Stimulated activated naive B cell treated with anti-CD40 and anti-IgM and Interleukin-4, amounts not matched to agents 10 μg/mL and 1 μg/mL and 100 μg/mL, for 72 hours (primary cell): ENCODE data around the gene HOXA4.

ENCODE experiments used
- ATAC-seq, 2 donors: fragments of 150-1000 bp; cut with Tn5 transposase; replicated peaks; 2 replicates each; pipeline ENCODE4 v1.10.0; 2021; ENCODE audit warnings: moderate library complexity in 1 of 2
- DNase-seq: peaks from one replicate; pipeline ENCODE4 v3.0.0; 2021
- H3K27ac Mint-ChIP-seq: one replicate; pipeline ENCODE4 v1.8.0; 2022; ENCODE audit warnings: mild to moderate bottlenecking, mixed read lengths
- H3K27me3 Mint-ChIP-seq, 2 donors: one replicate each; pipeline ENCODE4 v1.8.0; 2022; ENCODE audit warnings: mixed read lengths in 2 of 2
- H3K36me3 Mint-ChIP-seq, 2 donors: one replicate each; pipeline ENCODE4 v1.8.0; 2022; ENCODE audit warnings: mixed read lengths in 2 of 2, mild to moderate bottlenecking in 1 of 2
- H3K4me1 Mint-ChIP-seq, 2 donors: one replicate each; pipeline ENCODE4 v1.8.0; 2022; ENCODE audit warnings: mixed read lengths in 2 of 2, mild to moderate bottlenecking in 1 of 2
- H3K4me3 Mint-ChIP-seq, 2 donors: one replicate each; pipeline ENCODE4 v1.8.0; 2022; ENCODE audit warnings: mild to moderate bottlenecking in 2 of 2, mixed read lengths in 2 of 2, moderate library complexity in 1 of 2
- H3K9me3 Mint-ChIP-seq, 2 donors: one replicate each; pipeline ENCODE4 v1.8.0; 2022; ENCODE audit warnings: mixed read lengths in 2 of 2, mild to moderate bottlenecking in 1 of 2

Gene HOXA4

GRCh38 chr7:27172823-27173510 is 42.4 kb upstream of the HOXA4 start:
- Mint-ChIP-seq H3K9me3 (peaks cover 0 to 2% of the 10 kb centered on the region in 2 donors), H3K36me3 (peaks cover 5 to 12% of the 10 kb centered on the region in 2 donors), H3K4me3 (peak overlapping the region; percentile 50 to 68), H3K27me3 (peaks cover 61 to 77% of the 10 kb centered on the region in 2 donors), H3K27ac (no peak overlapping the region), H3K4me1 (peaks cover 18 to 30% of the 10 kb centered on the region in 2 donors)
- DNase-seq (no peak), ATAC-seq (peak in 1 of 2 donors; percentile 14)

GRCh38 chr7:27172315-27172774 is 41.8 kb upstream of the HOXA4 start:
- peaks cover 0 to 2% of the 10 kb centered on the region in 2 donors for H3K9me3 Mint-ChIP-seq
- ATAC-seq (no peak), DNase-seq (no peak)
- H3K36me3 Mint-ChIP-seq = peaks cover 5 to 12% of the 10 kb centered on the region in 2 donors
- peaks cover 18 to 30% of the 10 kb centered on the region in 2 donors for H3K4me1 Mint-ChIP-seq
- H3K27me3 Mint-ChIP-seq = peaks cover 56 to 77% of the 10 kb centered on the region in 2 donors
- H3K27ac Mint-ChIP-seq = peak overlapping the region; percentile 93
- H3K4me3 Mint-ChIP-seq = peak overlapping the region; percentile 61 to 75

- H3K27me3 Mint-ChIP-seq = peaks cover 56 to 77% of the 10 kb centered on the region in 2 donors
- H3K4me3 Mint-ChIP-seq = peak overlapping the region; percentile 36 to 75
- H3K27ac Mint-ChIP-seq = peak overlapping the region; percentile 93
- ATAC-seq = no peak
- DNase-seq = no peak
- H3K36me3 Mint-ChIP-seq = peaks cover 5 to 15% of the 10 kb centered on the region in 2 donors
- peaks cover 0 to 4% of the 10 kb centered on the region in 2 donors for H3K9me3 Mint-ChIP-seq
- H3K4me1 Mint-ChIP-seq = peaks cover 21 to 30% of the 10 kb centered on the region in 2 donors
These were observed 41.2 kb upstream of the HOXA4 start for GRCh38 chr7:27171637-27172314.

GRCh38 chr7:27171325-27171636 is 40.7 kb upstream of the HOXA4 start:
- Mint-ChIP-seq H3K27me3 (peaks cover 52 to 76% of the 10 kb centered on the region in 2 donors), H3K9me3 (peaks cover 0 to 4% of the 10 kb centered on the region in 2 donors), H3K4me1 (peaks cover 21 to 30% of the 10 kb centered on the region in 2 donors), H3K27ac (peak overlapping the region; percentile 93), H3K4me3 (peak overlapping the region in 1 of 2 donors; percentile 30), H3K36me3 (peaks cover 5 to 15% of the 10 kb centered on the region in 2 donors)
- DNase-seq (no peak), ATAC-seq (no peak)

- H3K9me3 Mint-ChIP-seq = peaks cover 0 to 4% of the 10 kb centered on the region in 2 donors
- H3K4me3 Mint-ChIP-seq = no peak overlapping the region
- DNase-seq (no peak), ATAC-seq (no peak)
- H3K36me3 Mint-ChIP-seq = peaks cover 5 to 15% of the 10 kb centered on the region in 2 donors
- H3K4me1 Mint-ChIP-seq = peaks cover 22 to 33% of the 10 kb centered on the region in 2 donors
- H3K27me3 Mint-ChIP-seq = peaks cover 50 to 76% of the 10 kb centered on the region in 2 donors
- H3K27ac Mint-ChIP-seq = peak overlapping the region; percentile 62
These were observed 40.1 kb upstream of the HOXA4 start for GRCh38 chr7:27170426-27171324.

GRCh38 chr7:27169658-27170425 is 39.3 kb upstream of the HOXA4 start:
- peaks cover 22 to 33% of the 10 kb centered on the region in 2 donors for H3K4me1 Mint-ChIP-seq
- H3K4me3 Mint-ChIP-seq = peak overlapping the region in 1 of 2 donors; percentile 56
- peaks cover 46 to 72% of the 10 kb centered on the region in 2 donors for H3K27me3 Mint-ChIP-seq
- ATAC-seq = no peak
- peaks cover 0 to 4% of the 10 kb centered on the region in 2 donors for H3K9me3 Mint-ChIP-seq
- peaks cover 5 to 15% of the 10 kb centered on the region in 2 donors for H3K36me3 Mint-ChIP-seq
- DNase-seq = no peak
- H3K27ac Mint-ChIP-seq = peak overlapping the region; percentile 86

- H3K27ac Mint-ChIP-seq = peak overlapping the region; percentile 81
- ATAC-seq (no peak), DNase-seq (no peak)
- peak overlapping the region; percentile 18 to 28 for H3K4me3 Mint-ChIP-seq
- H3K36me3 Mint-ChIP-seq = peaks cover 5 to 15% of the 10 kb centered on the region in 2 donors
- H3K4me1 Mint-ChIP-seq = peaks cover 28 to 32% of the 10 kb centered on the region in 2 donors
- H3K27me3 Mint-ChIP-seq = peaks cover 55 to 82% of the 10 kb centered on the region in 2 donors
- peaks cover 0 to 4% of the 10 kb centered on the region in 2 donors for H3K9me3 Mint-ChIP-seq
These were observed 37.8 kb upstream of the HOXA4 start for GRCh38 chr7:27168265-27168947.

GRCh38 chr7:27167916-27168264 is 37.3 kb upstream of the HOXA4 start:
- H3K4me3 Mint-ChIP-seq = no peak overlapping the region
- DNase-seq = no peak
- no peak for ATAC-seq
- peak overlapping the region; percentile 20 for H3K27ac Mint-ChIP-seq
- H3K9me3 Mint-ChIP-seq = peaks cover 0 to 4% of the 10 kb centered on the region in 2 donors
- peaks cover 27 to 32% of the 10 kb centered on the region in 2 donors for H3K4me1 Mint-ChIP-seq
- H3K27me3 Mint-ChIP-seq = peaks cover 57 to 87% of the 10 kb centered on the region in 2 donors
- H3K36me3 Mint-ChIP-seq = peaks cover 5 to 15% of the 10 kb centered on the region in 2 donors

- peak overlapping the region; percentile 96 for H3K27ac Mint-ChIP-seq
- DNase-seq (no peak), ATAC-seq (no peak)
- H3K9me3 Mint-ChIP-seq = peaks cover 0 to 2% of the 10 kb centered on the region in 2 donors
- peaks cover 54 to 86% of the 10 kb centered on the region in 2 donors for H3K27me3 Mint-ChIP-seq
- H3K36me3 Mint-ChIP-seq = peaks cover 0 to 9% of the 10 kb centered on the region in 2 donors
- peaks cover 21 to 25% of the 10 kb centered on the region in 2 donors for H3K4me1 Mint-ChIP-seq
- peak overlapping the region; percentile 12 to 73 for H3K4me3 Mint-ChIP-seq
These were observed 36.3 kb upstream of the HOXA4 start for GRCh38 chr7:27166531-27167505.

GRCh38 chr7:27165996-27166530 is 35.5 kb upstream of the HOXA4 start:
- peak overlapping the region; percentile 8 to 59 for H3K4me3 Mint-ChIP-seq
- H3K36me3 Mint-ChIP-seq = peaks cover 0 to 9% of the 10 kb centered on the region in 2 donors
- peaks cover 0 to 2% of the 10 kb centered on the region in 2 donors for H3K9me3 Mint-ChIP-seq
- peaks cover 53 to 86% of the 10 kb centered on the region in 2 donors for H3K27me3 Mint-ChIP-seq
- peaks cover 19 to 22% of the 10 kb centered on the region in 2 donors for H3K4me1 Mint-ChIP-seq
- DNase-seq (no peak), ATAC-seq (no peak)
- H3K27ac Mint-ChIP-seq = peak overlapping the region; percentile 85

GRCh38 chr7:27165089-27165995 is 34.8 kb upstream of the HOXA4 start, which contains the start of gene HOXA9:
Gene HOXA9, minus strand, starts transcription at chr7:27165537. Its CDS starts 80 bp downstream, at chr7:27165457.
- peaks cover 0 to 9% of the 10 kb centered on the region in 2 donors for H3K36me3 Mint-ChIP-seq
- H3K4me3 Mint-ChIP-seq = peak within 1 kb of the TSS; percentile 56 to 59
- peak within 1 kb of the TSS; percentile 91 for H3K27ac Mint-ChIP-seq
- ATAC-seq (no peak), DNase-seq (no peak)
- peaks cover 53 to 81% of the 10 kb centered on the region in 2 donors for H3K27me3 Mint-ChIP-seq
- peaks cover 0 to 2% of the 10 kb centered on the region in 2 donors for H3K9me3 Mint-ChIP-seq
- peaks cover 20 to 28% of the 10 kb centered on the region in 2 donors for H3K4me1 Mint-ChIP-seq
